Activated naive CD8-positive, alpha-beta T cell treated with anti-CD3 and anti-CD28 coated beads, Interleukin-2, amount 50 U/mL, for 24 hours (primary cell): ENCODE measurements around the gene CXCR6.

ENCODE experiments used
- ATAC-seq: fragments of 150-1000 bp; cut with Tn5 transposase; one replicate; pipeline ENCODE4 v1.10.0; 2021
- DNase-seq: peaks from one replicate; pipeline ENCODE4 v3.0.0; 2021
- H3K27ac Mint-ChIP-seq: one replicate; pipeline ENCODE4 v1.8.0; 2021; ENCODE audit warnings: mild to moderate bottlenecking, mixed read lengths
- H3K27me3 Mint-ChIP-seq: one replicate; pipeline ENCODE4 v1.8.0; 2021; ENCODE audit warnings: mixed read lengths
- H3K36me3 Mint-ChIP-seq: one replicate; pipeline ENCODE4 v1.8.0; 2021; ENCODE audit warnings: low read depth, mixed read lengths
- H3K4me1 Mint-ChIP-seq: one replicate; pipeline ENCODE4 v1.8.0; 2021; ENCODE audit warnings: mixed read lengths
- H3K4me3 Mint-ChIP-seq: one replicate; pipeline ENCODE4 v1.8.0; 2021; ENCODE audit warnings: mild to moderate bottlenecking, moderate library complexity, mixed read lengths
- H3K9me3 Mint-ChIP-seq: one replicate; pipeline ENCODE4 v1.8.0; 2021; ENCODE audit warnings: mixed read lengths

CXCR6 gene

DNA sequence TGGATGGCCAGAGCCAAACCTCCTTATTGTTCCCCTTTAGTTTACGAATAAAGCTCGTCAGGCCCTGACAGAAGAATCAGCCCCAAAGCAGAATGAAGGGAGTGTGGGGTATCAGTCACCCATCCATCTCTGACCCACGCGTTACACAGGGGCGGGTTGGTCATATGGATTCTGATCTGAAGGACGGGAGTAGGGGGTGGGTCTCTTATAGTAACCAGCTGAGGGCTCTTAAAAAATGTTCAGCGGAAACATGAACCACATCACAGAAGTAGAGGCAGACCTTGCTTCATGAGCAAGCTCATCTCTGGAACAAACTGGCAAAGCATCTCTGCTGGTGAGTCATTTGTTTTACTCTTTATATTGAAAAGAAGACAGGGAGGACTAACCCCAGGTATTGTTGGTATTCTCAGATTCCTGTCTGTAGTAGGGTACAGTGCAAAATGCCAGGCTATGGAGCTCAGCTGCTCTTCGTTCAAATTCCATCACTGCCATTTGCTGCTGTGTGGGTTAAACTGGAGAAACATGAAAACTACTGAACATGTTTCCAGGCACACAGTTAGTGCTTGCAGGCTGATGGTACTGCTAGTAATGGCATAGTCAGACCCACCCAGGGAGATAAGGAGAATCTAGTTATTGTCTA is at the start of gene CXCR6:
TSS of gene CXCR6 (plus strand) at position 258 of the 640 bp plus-strand sequence. CDS start 3,018 bp downstream, outside the sequence.
- Mint-ChIP-seq H3K27me3 (peaks cover 10% of the 10 kb centered on the region), H3K4me3 (no peak within 1 kb of the TSS), H3K4me1 (peaks cover 66% of the 10 kb centered on the region), H3K27ac (peak within 1 kb of the TSS; percentile 24), H3K36me3 (peaks cover 34% of the 10 kb centered on the region), H3K9me3 (no peaks in the 10 kb centered on the region)
- DNase-seq (peak; percentile 33), ATAC-seq (peak; percentile 92)

DNA sequence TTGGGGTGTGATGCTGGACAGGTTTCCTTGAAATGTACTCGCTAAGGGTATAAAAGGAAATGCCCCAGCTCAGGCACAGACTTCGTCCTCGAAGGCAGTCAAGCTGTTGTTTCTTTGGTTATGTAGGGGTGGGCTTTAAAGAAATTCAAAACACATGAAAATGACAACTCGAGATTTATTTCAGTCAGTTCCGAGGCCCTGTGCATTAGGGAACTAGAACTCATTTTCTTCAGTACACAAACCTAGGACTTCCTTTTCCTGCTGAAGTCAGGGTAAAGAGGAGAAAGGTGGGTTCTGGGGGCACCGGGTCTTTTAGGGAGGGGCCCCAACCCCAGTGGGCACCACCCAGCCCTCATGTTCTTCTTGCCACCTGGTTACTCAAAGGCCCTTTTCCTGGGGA is 49.2 kb upstream of the CXCR6 start:
- H3K4me3 Mint-ChIP-seq = no peak overlapping the region
- DNase-seq = no peak
- no peaks in the 10 kb centered on the region for H3K36me3 Mint-ChIP-seq
- peaks cover 26% of the 10 kb centered on the region for H3K27me3 Mint-ChIP-seq
- no peak for ATAC-seq
- no peaks in the 10 kb centered on the region for H3K9me3 Mint-ChIP-seq
- H3K27ac Mint-ChIP-seq = no peak overlapping the region
- peaks cover 34% of the 10 kb centered on the region for H3K4me1 Mint-ChIP-seq

DNA sequence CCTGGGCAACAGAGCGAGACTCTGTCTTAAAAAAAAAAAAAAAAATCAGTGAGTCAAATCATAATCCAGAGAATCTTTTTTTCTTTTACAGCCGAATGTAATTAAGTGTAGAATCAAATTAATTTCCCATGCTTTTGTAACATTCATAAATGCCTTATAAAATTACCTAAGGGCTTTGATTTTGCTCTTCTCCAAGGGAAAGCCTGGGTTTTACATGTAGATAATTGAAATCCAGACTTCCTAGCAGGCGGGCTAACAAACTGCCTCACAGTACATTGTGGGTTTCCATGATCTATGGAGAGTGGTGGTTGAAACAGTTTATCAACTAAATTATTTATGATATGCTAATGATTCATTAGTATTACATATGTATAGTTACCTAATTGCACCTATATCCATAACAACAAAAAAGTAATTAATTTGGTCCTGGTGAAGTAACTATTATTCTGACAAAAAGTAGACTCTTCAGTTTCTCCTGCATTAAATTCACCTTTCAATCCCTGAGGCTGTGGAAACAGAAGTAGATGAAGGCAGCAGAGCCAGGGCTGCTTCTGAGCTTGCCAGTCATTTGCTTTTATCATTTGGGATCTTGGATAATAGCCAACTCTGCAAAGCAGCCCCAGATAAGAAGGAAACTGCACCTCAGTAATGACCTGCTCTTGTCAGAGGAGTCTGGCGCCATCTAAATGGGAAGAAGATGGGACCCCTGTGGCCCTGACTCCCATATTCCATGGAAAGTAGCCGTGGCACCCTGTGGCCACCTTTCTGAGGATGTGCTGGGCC is 47.4 kb upstream of the CXCR6 start:
- peaks cover 22% of the 10 kb centered on the region for H3K27me3 Mint-ChIP-seq
- H3K27ac Mint-ChIP-seq = no peak overlapping the region
- no peak for ATAC-seq
- no peak overlapping the region for H3K4me3 Mint-ChIP-seq
- DNase-seq = no peak
- H3K36me3 Mint-ChIP-seq = no peaks in the 10 kb centered on the region
- peaks cover 25% of the 10 kb centered on the region for H3K4me1 Mint-ChIP-seq
- no peaks in the 10 kb centered on the region for H3K9me3 Mint-ChIP-seq

DNA sequence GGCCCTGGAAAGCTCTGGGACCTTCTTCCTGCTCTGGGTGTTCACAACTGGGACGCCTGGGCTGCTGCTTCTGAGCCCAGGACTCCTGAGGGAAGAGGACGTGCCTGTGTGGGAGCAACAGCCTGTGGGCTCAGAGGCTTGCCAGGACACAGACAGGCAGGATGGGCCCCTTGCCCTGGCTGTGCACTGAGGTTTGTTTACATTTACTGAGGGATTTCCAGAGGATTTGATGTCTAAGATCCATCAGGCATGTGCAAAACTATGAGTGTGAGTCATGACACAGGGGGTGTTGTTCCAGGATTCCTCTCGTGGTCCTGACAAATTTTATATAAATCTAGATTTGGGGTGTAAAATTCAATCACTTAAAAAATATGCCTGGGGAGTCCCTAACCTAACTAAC is 46.3 kb upstream of the CXCR6 start:
- no peaks in the 10 kb centered on the region for H3K9me3 Mint-ChIP-seq
- no peak overlapping the region for H3K27ac Mint-ChIP-seq
- no peaks in the 10 kb centered on the region for H3K36me3 Mint-ChIP-seq
- H3K4me3 Mint-ChIP-seq = no peak overlapping the region
- H3K27me3 Mint-ChIP-seq = peaks cover 20% of the 10 kb centered on the region
- ATAC-seq = no peak
- DNase-seq = no peak
- H3K4me1 Mint-ChIP-seq = peaks cover 20% of the 10 kb centered on the region

DNA sequence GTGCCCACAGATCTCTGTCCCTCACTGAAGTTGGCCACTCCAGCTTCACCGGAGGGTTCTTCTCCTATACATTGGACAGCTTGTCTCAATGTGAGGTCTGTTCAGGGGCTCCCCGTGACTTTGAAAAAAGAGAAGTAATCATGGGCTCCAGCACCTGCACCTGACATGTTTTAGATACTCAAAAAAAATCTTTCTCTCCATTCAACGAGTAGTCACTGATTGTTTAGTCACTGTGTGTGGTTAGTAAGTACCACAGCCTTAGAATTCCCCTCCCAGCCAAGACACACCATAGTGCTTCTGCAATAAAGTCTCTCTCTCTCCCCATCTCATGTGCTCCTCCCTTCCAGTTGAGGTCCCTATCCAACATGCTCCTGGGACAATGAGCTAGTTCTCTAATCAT is 38.3 kb upstream of the CXCR6 start:
- DNase-seq = no peak
- H3K36me3 Mint-ChIP-seq = peaks cover 7% of the 10 kb centered on the region

DNA sequence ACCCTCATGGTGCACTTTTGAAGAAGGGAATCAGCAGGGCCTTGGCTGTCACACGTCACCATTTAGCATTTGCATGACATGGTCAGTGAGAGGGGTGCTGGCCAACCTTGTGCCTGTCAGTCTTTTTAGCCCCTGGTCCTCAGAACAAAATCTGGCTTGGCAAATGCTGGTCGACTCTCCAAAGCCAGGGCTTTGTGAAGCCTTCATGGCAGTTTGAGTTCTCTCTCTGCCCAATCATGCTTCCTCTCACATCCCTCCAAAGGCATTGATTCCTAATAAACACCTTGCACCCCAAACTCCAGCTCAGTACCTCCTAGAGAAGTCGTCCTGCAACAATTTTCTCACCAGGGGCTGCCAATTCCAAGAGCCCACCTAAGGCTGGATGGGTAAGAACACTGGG is 37.5 kb upstream of the CXCR6 start:
- Mint-ChIP-seq H3K4me1 (peaks cover 21% of the 10 kb centered on the region), H3K27me3 (peaks cover 39% of the 10 kb centered on the region), H3K36me3 (peaks cover 7% of the 10 kb centered on the region), H3K4me3 (no peak overlapping the region), H3K9me3 (peaks cover 4% of the 10 kb centered on the region), H3K27ac (no peak overlapping the region)
- DNase-seq = no peak
- no peak for ATAC-seq

More for the DNA sequence above, 38.3 kb upstream of the CXCR6 start:
- H3K9me3 Mint-ChIP-seq = peaks cover 4% of the 10 kb centered on the region
- peaks cover 21% of the 10 kb centered on the region for H3K4me1 Mint-ChIP-seq
- peaks cover 34% of the 10 kb centered on the region for H3K27me3 Mint-ChIP-seq
- no peak overlapping the region for H3K4me3 Mint-ChIP-seq
- no peak overlapping the region for H3K27ac Mint-ChIP-seq
- ATAC-seq = peak; percentile 64

DNA sequence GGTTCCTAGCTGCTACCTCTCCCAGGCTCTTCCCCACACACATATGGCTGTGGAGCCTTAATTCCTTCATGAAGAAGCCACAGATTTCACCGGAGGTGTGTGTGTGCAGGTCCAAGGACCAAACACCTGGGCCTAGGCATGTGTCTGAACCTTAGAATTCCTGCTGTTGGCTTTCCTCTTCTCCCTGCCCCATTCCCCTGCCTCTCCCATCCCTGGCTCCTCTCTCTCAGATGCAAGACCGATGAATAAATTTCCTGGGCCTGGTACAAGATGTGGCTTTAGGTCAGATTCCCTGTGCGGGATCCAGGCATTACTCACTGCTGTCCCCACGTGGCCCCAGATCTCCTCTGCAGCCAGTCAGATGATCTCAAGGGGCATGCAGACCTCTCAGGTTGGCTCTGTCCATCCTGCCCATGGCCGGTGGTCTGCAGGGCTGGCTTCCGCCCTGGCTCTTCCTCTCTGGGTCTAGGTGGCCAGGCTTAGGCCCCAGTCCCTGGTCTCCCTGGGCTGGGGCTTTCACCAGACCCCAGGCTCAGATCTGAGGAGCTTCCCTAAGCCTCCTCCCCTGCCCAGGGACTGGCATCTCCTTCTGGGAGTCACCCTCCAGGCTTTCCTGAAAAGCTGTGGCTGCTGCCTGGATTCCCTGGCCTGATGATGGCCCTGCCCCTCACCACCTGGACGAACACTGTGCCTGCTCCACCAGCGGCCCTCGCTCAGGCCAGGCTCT is 36.4 kb upstream of the CXCR6 start:
- ATAC-seq (no peak), DNase-seq (no peak)
- Mint-ChIP-seq H3K4me3 (no peak overlapping the region), H3K27me3 (peaks cover 40% of the 10 kb centered on the region), H3K9me3 (peaks cover 4% of the 10 kb centered on the region), H3K4me1 (peaks cover 21% of the 10 kb centered on the region), H3K27ac (no peak overlapping the region), H3K36me3 (peaks cover 7% of the 10 kb centered on the region)

DNA sequence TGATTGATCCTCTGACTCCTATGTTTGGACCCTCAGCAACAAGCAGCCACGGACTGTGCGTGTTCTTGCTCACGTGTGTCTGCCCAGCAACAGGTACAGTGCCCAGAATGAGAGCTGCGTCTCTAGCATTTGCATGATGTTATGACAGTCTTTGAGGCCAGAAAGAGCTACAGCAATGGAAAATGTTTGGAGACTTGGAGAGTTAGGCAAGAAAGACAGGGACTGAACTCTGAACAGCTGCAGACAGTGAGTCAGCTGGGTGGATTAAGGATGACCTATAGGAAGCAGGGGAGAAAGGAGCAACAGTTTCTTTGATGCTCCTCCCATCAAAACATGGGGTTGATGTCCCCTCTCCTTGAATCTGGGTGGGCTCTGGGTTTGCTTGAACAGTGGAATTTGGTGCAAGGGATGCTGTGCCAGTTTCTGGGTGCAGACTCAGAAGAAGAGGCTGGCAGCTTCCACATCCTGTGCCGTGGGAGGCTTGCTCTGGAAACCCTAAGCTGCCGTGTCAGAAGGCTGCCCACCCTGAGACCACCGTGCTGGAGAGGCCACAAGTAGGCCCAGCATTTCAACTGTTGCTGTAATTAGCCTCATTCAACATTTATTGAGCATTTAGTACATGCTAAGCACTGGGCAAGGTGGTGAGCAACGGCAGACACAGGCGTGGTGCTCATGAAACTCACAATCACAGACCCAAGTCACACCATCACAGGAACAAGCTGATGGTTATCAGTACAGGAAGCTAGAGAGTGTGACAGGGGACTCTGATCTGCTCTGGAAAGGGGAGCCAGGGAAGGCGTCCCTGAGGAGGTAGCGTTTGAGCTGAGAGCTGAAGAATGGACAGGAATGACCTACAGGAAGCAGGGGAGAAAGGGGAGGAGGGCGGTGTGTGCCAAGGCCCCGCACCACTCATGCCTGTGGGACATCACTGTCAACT is 35.2 kb upstream of the CXCR6 start:
- peaks cover 9% of the 10 kb centered on the region for H3K36me3 Mint-ChIP-seq
- peaks cover 21% of the 10 kb centered on the region for H3K4me1 Mint-ChIP-seq
- peaks cover 51% of the 10 kb centered on the region for H3K27me3 Mint-ChIP-seq
- DNase-seq (no peak), ATAC-seq (peak; percentile 75)
- no peak overlapping the region for H3K27ac Mint-ChIP-seq
- no peak overlapping the region for H3K4me3 Mint-ChIP-seq
- H3K9me3 Mint-ChIP-seq = peaks cover 4% of the 10 kb centered on the region

DNA sequence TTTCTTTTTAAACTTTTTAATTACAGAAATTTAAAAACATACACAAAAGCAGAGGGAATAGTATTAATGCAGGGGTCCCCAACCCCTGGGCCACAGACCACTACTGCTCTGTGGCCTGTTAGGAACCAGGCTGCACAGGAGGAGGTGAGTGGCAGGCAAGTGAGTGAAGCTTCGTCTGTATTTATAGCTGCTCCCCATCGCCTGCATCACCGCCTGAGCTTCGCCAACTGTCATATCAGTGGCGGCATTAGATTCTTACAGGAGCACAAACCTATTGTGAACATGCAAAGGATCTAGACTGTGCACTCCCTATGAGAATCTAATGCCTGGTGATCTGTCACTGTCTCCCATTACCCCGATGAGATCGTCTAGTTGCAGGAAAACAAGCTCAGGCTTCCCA is 34.5 kb upstream of the CXCR6 start:
- Mint-ChIP-seq H3K36me3 (peaks cover 9% of the 10 kb centered on the region), H3K9me3 (peaks cover 4% of the 10 kb centered on the region), H3K27ac (no peak overlapping the region), H3K4me3 (no peak overlapping the region), H3K4me1 (peaks cover 21% of the 10 kb centered on the region), H3K27me3 (peaks cover 58% of the 10 kb centered on the region)
- ATAC-seq (no peak), DNase-seq (no peak)

DNA sequence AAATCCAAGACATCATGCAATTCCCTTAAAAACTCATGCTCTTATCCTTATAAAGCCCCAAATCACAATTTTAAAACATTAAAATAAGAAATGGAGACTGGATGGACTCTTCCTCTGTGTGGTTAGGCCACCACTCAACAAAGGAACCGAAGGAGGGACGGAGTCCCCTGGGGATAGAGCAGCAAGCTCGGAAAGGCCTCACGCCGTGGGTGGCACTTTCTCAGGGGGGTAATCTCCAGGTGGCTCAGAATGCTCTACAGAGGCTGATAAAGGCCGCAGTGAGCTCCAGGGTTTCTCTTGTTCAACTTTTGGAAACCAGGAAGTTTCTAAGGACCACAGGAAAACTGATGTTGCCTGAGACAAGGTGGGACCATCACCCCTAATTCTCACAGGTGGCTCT is 33.7 kb upstream of the CXCR6 start:
- H3K4me1 Mint-ChIP-seq = peaks cover 23% of the 10 kb centered on the region
- H3K9me3 Mint-ChIP-seq = peaks cover 4% of the 10 kb centered on the region
- peaks cover 60% of the 10 kb centered on the region for H3K27me3 Mint-ChIP-seq
- no peak overlapping the region for H3K27ac Mint-ChIP-seq
- no peak overlapping the region for H3K4me3 Mint-ChIP-seq
- DNase-seq (no peak), ATAC-seq (no peak)
- H3K36me3 Mint-ChIP-seq = peaks cover 9% of the 10 kb centered on the region

DNA sequence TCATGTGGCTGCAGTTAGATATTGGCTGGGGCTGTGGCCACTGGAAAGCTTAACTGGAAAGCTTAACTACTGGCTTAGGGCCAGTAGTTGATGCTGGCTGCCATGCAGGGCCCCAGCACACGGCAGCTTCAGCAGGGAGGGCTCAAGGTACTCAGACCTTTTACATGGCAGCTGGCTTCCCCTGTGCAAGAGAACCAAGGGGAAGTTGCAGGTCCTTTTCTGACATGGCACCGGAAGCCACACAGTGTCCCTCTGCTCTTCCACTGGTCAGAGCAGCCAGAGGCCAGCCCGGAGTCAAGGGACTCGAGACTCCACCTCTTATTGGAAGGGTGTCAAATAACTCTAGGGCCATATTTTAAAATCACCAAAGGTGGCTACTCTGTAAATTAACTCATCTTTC is 32.4 kb upstream of the CXCR6 start:
- Mint-ChIP-seq H3K9me3 (no peaks in the 10 kb centered on the region), H3K4me1 (peaks cover 29% of the 10 kb centered on the region), H3K27ac (no peak overlapping the region), H3K36me3 (peaks cover 6% of the 10 kb centered on the region), H3K27me3 (peaks cover 56% of the 10 kb centered on the region), H3K4me3 (no peak overlapping the region)
- DNase-seq (no peak), ATAC-seq (no peak)

DNA sequence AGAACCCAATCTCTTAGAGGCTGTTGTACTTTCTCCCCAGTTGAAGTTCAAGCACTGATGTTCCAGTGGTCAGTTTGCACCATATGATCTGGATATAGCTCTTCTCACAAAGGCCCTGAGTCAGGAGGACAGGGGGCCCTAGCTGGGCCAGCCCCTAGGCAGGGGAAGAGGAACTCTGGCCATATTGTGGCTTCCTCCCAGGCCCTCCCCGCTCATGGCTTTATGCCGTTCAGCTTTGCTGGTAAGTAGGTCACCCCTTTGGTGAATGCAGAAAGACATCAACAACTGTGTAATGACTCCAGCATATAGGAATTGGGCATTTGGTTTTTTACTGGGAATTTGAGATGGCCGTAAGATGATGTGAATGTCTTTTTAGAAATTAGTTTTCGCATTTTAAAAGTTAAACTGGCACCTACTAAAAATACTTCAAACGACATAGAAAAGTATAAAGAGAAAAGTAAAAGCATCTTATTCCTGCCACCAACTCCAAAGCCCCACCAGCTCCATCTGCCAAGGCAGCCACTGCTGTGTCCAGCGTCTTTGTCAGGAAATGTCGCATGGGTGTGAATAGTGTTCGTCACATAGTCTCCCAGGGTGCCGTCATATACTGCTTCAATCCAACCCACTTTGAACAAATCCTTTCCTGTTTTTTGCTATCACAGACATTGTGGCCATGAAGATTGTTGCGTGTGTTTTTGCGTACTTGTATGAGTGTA is 31.6 kb upstream of the CXCR6 start:
- Mint-ChIP-seq H3K9me3 (no peaks in the 10 kb centered on the region), H3K4me1 (peaks cover 37% of the 10 kb centered on the region), H3K27ac (no peak overlapping the region), H3K36me3 (peaks cover 5% of the 10 kb centered on the region), H3K4me3 (no peak overlapping the region), H3K27me3 (peaks cover 54% of the 10 kb centered on the region)
- ATAC-seq (no peak), DNase-seq (no peak)

DNA sequence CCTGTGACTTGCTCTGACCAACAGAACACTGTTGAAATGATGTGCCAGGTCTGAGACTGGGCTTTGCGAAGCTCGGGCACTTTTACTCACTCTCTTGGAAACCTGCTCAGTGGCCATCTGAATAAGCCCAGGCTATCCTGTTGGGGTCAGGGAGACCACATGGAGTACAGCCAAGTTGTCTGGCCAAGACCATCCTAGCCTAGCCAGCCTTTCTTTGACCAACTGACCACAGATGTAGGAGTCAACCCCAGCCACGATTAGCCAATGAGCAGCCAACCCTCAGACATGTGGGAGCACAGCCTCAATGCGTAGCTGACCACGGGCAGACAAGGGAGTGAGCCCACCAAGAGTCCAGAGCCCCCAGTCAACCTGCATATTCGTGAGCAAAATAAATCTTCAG is 30.8 kb upstream of the CXCR6 start:
- Mint-ChIP-seq H3K36me3 (peaks cover 2% of the 10 kb centered on the region), H3K4me3 (no peak overlapping the region), H3K27ac (no peak overlapping the region), H3K9me3 (no peaks in the 10 kb centered on the region), H3K4me1 (peaks cover 36% of the 10 kb centered on the region), H3K27me3 (peaks cover 49% of the 10 kb centered on the region)
- ATAC-seq (no peak), DNase-seq (no peak)
